Ectodermal cell (in vitro differentiated cells): Measurements from ENCODE around the gene ZNF574.
"Not testable (repeated sequence)": the region's sequence is repeated elsewhere in the genome, so short reads cannot be mapped to it uniquely, and the experiment has no call there.

Experiments
- H3K27ac ChIP-seq: 2 replicates; pipeline ENCODE4 v1.7.0; 2013; ENCODE audit warnings: mild to moderate bottlenecking, low read depth, low read length; ENCODE audit not compliant: insufficient read depth, poor library complexity, severe bottlenecking
- H3K27me3 ChIP-seq: 2 replicates; pipeline ENCODE4 v1.7.0; 2013; ENCODE audit warnings: mild to moderate bottlenecking, low read length; ENCODE audit not compliant: insufficient read depth, control insufficient read depth, poor library complexity, severe bottlenecking
- H3K36me3 ChIP-seq: one replicate; pipeline ENCODE4 v1.7.0; 2013; ENCODE audit warnings: low read length; ENCODE audit not compliant: control insufficient read depth, insufficient read depth
- H3K4me1 ChIP-seq: one replicate; pipeline ENCODE4 v1.7.0; 2013; ENCODE audit warnings: low read length; ENCODE audit not compliant: control insufficient read depth, insufficient read depth
- H3K4me3 ChIP-seq: 2 replicates; pipeline ENCODE4 v1.7.0; 2013; ENCODE audit warnings: low read depth, low read length, control low read depth; ENCODE audit not compliant: insufficient read depth
- H3K9me3 ChIP-seq: 2 replicates; pipeline ENCODE4 v1.7.0; 2013; ENCODE audit warnings: mild to moderate bottlenecking, low read length, moderate library complexity; ENCODE audit not compliant: control insufficient read depth
- WGBS, 2 experiments: methylation state at CpG; one replicate each; pipeline ENCODE4 v1.1.7; 2013; ENCODE audit warnings: missing lambda C conversion rate in 2 of 2; 5-methylcytosine and 5-hydroxymethylcytosine counted together

ZNF574 gene

GRCh38 chr19:42098781-42099180 lies 22.8 kb downstream of the ZNF574 start:
- peaks cover 2% of the 10 kb centered on the region for H3K4me1 ChIP-seq
- no peak overlapping the region for H3K27ac ChIP-seq
- H3K36me3 ChIP-seq, result no peaks in the 10 kb centered on the region
- H3K9me3 ChIP-seq, result no peaks in the 10 kb centered on the region
- H3K4me3 ChIP-seq, result no peak overlapping the region
- 90% methylated on average over 6 of the region's 6 CpGs for WGBS, 2 experiments
- no peaks in the 10 kb centered on the region for H3K27me3 ChIP-seq

GRCh38 chr19:42099336-42099925 lies 23.5 kb downstream of the ZNF574 start:
- 73 to 82% methylated on average over 6 of the region's 6 CpGs for WGBS, 2 experiments
- Histone ChIP-seq H3K36me3 (no peaks in the 10 kb centered on the region), H3K4me1 (no peaks in the 10 kb centered on the region), H3K27me3 (no peaks in the 10 kb centered on the region), H3K27ac (no peak overlapping the region), H3K4me3 (no peak overlapping the region), H3K9me3 (no peaks in the 10 kb centered on the region)

GRCh38 chr19:42100241-42100640 lies 24.3 kb downstream of the ZNF574 start:
- not testable (repeated sequence) for H3K4me3 ChIP-seq, H3K27ac ChIP-seq, H3K4me1 ChIP-seq, H3K36me3 ChIP-seq, H3K27me3 ChIP-seq, H3K9me3 ChIP-seq
- WGBS, 2 experiments, result 89 to 95% methylated on average over 10 of the region's 10 CpGs

GRCh38 chr19:42102877-42103276 lies 26.9 kb downstream of the ZNF574 start:
- WGBS, 2 experiments, result 95% methylated on average over 2 of the region's 2 CpGs
- peaks cover 5% of the 10 kb centered on the region for H3K27me3 ChIP-seq
- H3K9me3 ChIP-seq, result no peaks in the 10 kb centered on the region
- no peak overlapping the region for H3K27ac ChIP-seq
- H3K4me3 ChIP-seq, result no peak overlapping the region
- no peaks in the 10 kb centered on the region for H3K36me3 ChIP-seq
- no peaks in the 10 kb centered on the region for H3K4me1 ChIP-seq

GRCh38 chr19:42105368-42105767 lies 29.4 kb downstream of the ZNF574 start:
- Histone ChIP-seq H3K9me3 (no peaks in the 10 kb centered on the region), H3K27me3 (peaks cover 5% of the 10 kb centered on the region), H3K36me3 (no peaks in the 10 kb centered on the region), H3K4me1 (no peaks in the 10 kb centered on the region), H3K27ac (no peak overlapping the region), H3K4me3 (no peak overlapping the region)
- WGBS, 2 experiments, result 80 to 93% methylated on average over 2 of the region's 2 CpGs

GRCh38 chr19:42108527-42109389 lies 32.8 kb downstream of the ZNF574 start:
- no peak overlapping the region for H3K27ac ChIP-seq
- no peak overlapping the region for H3K4me3 ChIP-seq
- H3K27me3 ChIP-seq, result peaks cover 5% of the 10 kb centered on the region
- no peaks in the 10 kb centered on the region for H3K36me3 ChIP-seq
- 33 to 36% methylated on average over 16 of the region's 16 CpGs for WGBS, 2 experiments
- no peaks in the 10 kb centered on the region for H3K9me3 ChIP-seq
- H3K4me1 ChIP-seq, result no peaks in the 10 kb centered on the region

- WGBS, 2 experiments, result 92 to 100% methylated on average over 2 of the region's 3 CpGs
These were observed 33.9 kb downstream of the ZNF574 start for GRCh38 chr19:42109896-42110295.

GRCh38 chr19:42110658-42111057 lies 34.7 kb downstream of the ZNF574 start:
- no peaks in the 10 kb centered on the region for H3K36me3 ChIP-seq
- no peaks in the 10 kb centered on the region for H3K27me3 ChIP-seq
- no peak overlapping the region for H3K27ac ChIP-seq
- no peaks in the 10 kb centered on the region for H3K9me3 ChIP-seq
- 80 to 100% methylated on average over 1 of the region's 1 CpG for WGBS, 2 experiments
- no peaks in the 10 kb centered on the region for H3K4me1 ChIP-seq
- H3K4me3 ChIP-seq, result no peak overlapping the region

More at GRCh38 chr19:42109896-42110295, 33.9 kb downstream of the ZNF574 start:
- H3K9me3 ChIP-seq, result no peaks in the 10 kb centered on the region
- no peaks in the 10 kb centered on the region for H3K4me1 ChIP-seq
- H3K36me3 ChIP-seq, result no peaks in the 10 kb centered on the region
- no peak overlapping the region for H3K4me3 ChIP-seq
- H3K27me3 ChIP-seq, result peaks cover 4% of the 10 kb centered on the region
- no peak overlapping the region for H3K27ac ChIP-seq

GRCh38 chr19:42111384-42111783 lies 35.4 kb downstream of the ZNF574 start:
- Histone ChIP-seq H3K9me3 (no peaks in the 10 kb centered on the region), H3K27ac (no peak overlapping the region), H3K27me3 (no peaks in the 10 kb centered on the region), H3K36me3 (no peaks in the 10 kb centered on the region), H3K4me1 (no peaks in the 10 kb centered on the region), H3K4me3 (no peak overlapping the region)
- WGBS, 2 experiments, result 80 to 92% methylated on average over 1 of the region's 1 CpG

- H3K4me1 ChIP-seq, result no peaks in the 10 kb centered on the region
- H3K27me3 ChIP-seq, result no peaks in the 10 kb centered on the region
- H3K9me3 ChIP-seq, result no peaks in the 10 kb centered on the region
- H3K27ac ChIP-seq, result no peak overlapping the region
- H3K36me3 ChIP-seq, result no peaks in the 10 kb centered on the region
- WGBS, 2 experiments, result 78 to 92% methylated on average over 3 of the region's 3 CpGs
- H3K4me3 ChIP-seq, result no peak overlapping the region
These were observed 35.8 kb downstream of the ZNF574 start for GRCh38 chr19:42111811-42112210.
